HepG2 (cell line): Measurements from ENCODE around the gene EFEMP2. TPM values are rescaled to one million over a fixed set of nuclear protein-coding genes. Genes with fewer than 3 reads are reported as not detected.

Experiments used
- ATAC-seq: fragments of 200-7000 bp; cut with Tn5 transposase; 3 replicates; pipeline ENCODE4 v1.9.1; 2020; ENCODE audit warnings: mild to moderate bottlenecking, moderate library complexity
- BruUV-seq: library from RNA; stranded (reverse); fragments of 400-500 nt; replicated peaks from 2 replicates; lab custom pipeline; 2021; lab: Mats Ljungman, UMichigan
- CTCF ChIA-PET: fragments of 300-600 bp; formaldehyde crosslinking; extraction: SDS; loops from one replicate; lab custom pipeline; 2021; ENCODE audit warnings: low total read pairs, inconsistent platforms, low intra/inter-chr PET ratio; lab: Yijun Ruan, JAX
- POLR2A ChIA-PET: fragments of 350-600 bp; sonication (Branson Sonifier 250); formaldehyde crosslinking; loops from one replicate; lab custom pipeline; 2020; ENCODE audit warnings: antibody characterized with exemption, inconsistent platforms; lab: Yijun Ruan, JAX
- DNase-seq: peaks from one replicate; pipeline ENCODE4 v3.0.0-alpha.2; 2015; ENCODE audit warnings: low spot score
- FAIRE-seq: peaks from 3 replicates; lab custom pipeline; 2011; peaks lifted over from hg19 to GRCh38; lab: Jason Lieb, UNC
- H2AFZ ChIP-seq: one replicate; pipeline ENCODE4 v1.6.1; 2011; ENCODE audit warnings: low read length, inconsistent platforms
- H3K27ac ChIP-seq: fragments of 300-600 bp; 3 replicates; pipeline ENCODE4 v1.8.0; 2011; ENCODE audit warnings: mixed run types, mild to moderate bottlenecking, mixed read lengths, low read length, inconsistent platforms; ENCODE audit not compliant: insufficient read depth; ENCODE audit errors: extremely low read length
- H3K27me3 ChIP-seq, 2 experiments: fragments of 200-600 bp in 1 of 2; 2 replicates in 1 of 2; 3 replicates in 1 of 2; pipeline versions ENCODE4 v1.6.0 to v1.8.0; 2011; ENCODE audit warnings: low read length in 2 of 2, mild to moderate bottlenecking in 2 of 2, moderate library complexity in 2 of 2, inconsistent platforms in 1 of 2; ENCODE audit not compliant: insufficient read depth in 2 of 2, control insufficient read depth in 1 of 2
- H3K36me3 ChIP-seq, 2 experiments: fragments of 200-600 bp in 1 of 2; replicated peaks in 1 of 2; 2 replicates in 1 of 2; 3 replicates in 1 of 2; pipeline versions ENCODE4 v1.5.1 to v1.8.0; 2011; ENCODE audit warnings: low read length in 2 of 2, inconsistent platforms in 1 of 2; ENCODE audit not compliant: insufficient read depth in 2 of 2, control insufficient read depth in 1 of 2
- H3K4me1 ChIP-seq: 2 replicates; pipeline ENCODE4 v1.5.1; 2012; ENCODE audit warnings: low read length, inconsistent platforms; ENCODE audit not compliant: insufficient read depth
- H3K4me2 ChIP-seq: 2 replicates; pipeline ENCODE4 v1.6.0; 2011; ENCODE audit warnings: low read depth, low read length, inconsistent platforms
- H3K4me3 ChIP-seq, 3 experiments: fragments of 200-600 bp in 1 of 3; sonication (generic), shearing (Covaris generic) in 1 of 3; replicated peaks in 1 of 3; 2 replicates each; pipeline ENCODE4 v1.5.1; 2011 to 2016; ENCODE audit warnings: low read length in 3 of 3, inconsistent platforms in 2 of 3, low read depth in 2 of 3, mild to moderate bottlenecking in 2 of 3, control low read depth in 1 of 3, mixed read lengths in 1 of 3; ENCODE audit not compliant: insufficient read depth in 1 of 3
- H3K79me2 ChIP-seq: one replicate; pipeline ENCODE4 v1.6.1; 2011; ENCODE audit warnings: low read length, inconsistent platforms; ENCODE audit not compliant: insufficient read depth
- H3K9ac ChIP-seq: 2 replicates; pipeline ENCODE4 v1.6.0; 2011; ENCODE audit warnings: mild to moderate bottlenecking, low read depth, low read length, inconsistent platforms; ENCODE audit not compliant: insufficient read depth
- H3K9me3 ChIP-seq: 2 replicates; pipeline ENCODE4 v1.5.1; 2012; ENCODE audit warnings: mild to moderate bottlenecking, low read length
- H4K20me1 ChIP-seq: 2 replicates; pipeline ENCODE4 v1.6.0; 2011; ENCODE audit warnings: inconsistent platforms, mild to moderate bottlenecking, low read length, moderate library complexity; ENCODE audit not compliant: insufficient read depth
- GLI4 ChIP-seq: sonication (generic); formaldehyde crosslinking; IDR thresholded peaks from 2 replicates; pipeline ENCODE4 v1.5.1; 2020; ENCODE audit warnings: missing genetic modification reagents, mild to moderate bottlenecking, moderate library complexity, borderline replicate concordance
- SRY ChIP-seq: sonication (generic); formaldehyde crosslinking; IDR thresholded peaks from 2 replicates; pipeline ENCODE4 v1.8.0; 2022; ENCODE audit warnings: mild to moderate bottlenecking, missing genetic modification reagents
- YEATS2 ChIP-seq: sonication (generic); formaldehyde crosslinking; IDR thresholded peaks from 2 replicates; pipeline ENCODE4 v1.4.0; 2020; ENCODE audit warnings: missing genetic modification reagents, borderline replicate concordance
- WGBS: methylation state at CpG from one replicate; pipeline ENCODE4 v1.1.6; 2017; ENCODE audit warnings: low lambda C conversion rate; 5-methylcytosine and 5-hydroxymethylcytosine counted together
- in situ Hi-C: cut with HindIII; loops from 2 replicates; pipeline ENCODE4 v1.10.0; 2017; ENCODE audit warnings: low pct_unique_long_range_greater_than_20kb; ENCODE audit not compliant: extremely low pct_ligation_motif_present
- intact Hi-C: fragments of 100-400 bp; cut with micrococcal nuclease; formaldehyde crosslinking; loops from one replicate; pipeline ENCODE4 v1.10.0; 2022; ENCODE audit not compliant: unreplicated experiment
- polyA plus RNA-seq, 8 experiments: library from polyadenylated mRNA; depleted of rRNA in 3 of 8; stranded (reverse) in 7 of 8; unstranded in 1 of 8; fragments of >200 nt; fragmentation: Illumina TruSeq in 4 of 8; extraction: Trizol in 4 of 8; gene quantifications; 2 replicates each; pipeline versions ENCODE4 v1.2.1 to v1.2.3, GENCODE V29; 2011 to 2016; ENCODE audit warnings: low read depth in 4 of 8, missing spikeins in 1 of 8, mixed read lengths in 1 of 8; ENCODE audit not compliant: insufficient read depth in 1 of 8
- total RNA-seq, 5 experiments: library from RNA; depleted of rRNA; stranded (reverse); fragments of >200 nt; fragmentation: Illumina TruSeq; extraction: Trizol; gene quantifications; 2 replicates each; pipeline ENCODE4 v1.2.3, GENCODE V29; 2016; ENCODE audit warnings: low read depth in 1 of 5
- TF ChIP-seq, protein P1 (sequence below): sonication (generic); formaldehyde crosslinking; IDR thresholded peaks from 2 replicates; pipeline ENCODE4 v1.5.1; 2020; ENCODE audit warnings: mild to moderate bottlenecking, missing genetic modification reagents, moderate library complexity
- TF ChIP-seq, protein P2 (sequence below): sonication (generic); formaldehyde crosslinking; IDR thresholded peaks from 2 replicates; pipeline ENCODE4 v1.4.0; 2020; ENCODE audit warnings: missing genetic modification reagents

The EFEMP2 gene
- total and polyA plus RNA-seq, 2 of the 13 experiments (the other 11 are each of a cell fraction or from before 2014, with no cell fraction given): 7.4 to 29.7 TPM

DNA sequence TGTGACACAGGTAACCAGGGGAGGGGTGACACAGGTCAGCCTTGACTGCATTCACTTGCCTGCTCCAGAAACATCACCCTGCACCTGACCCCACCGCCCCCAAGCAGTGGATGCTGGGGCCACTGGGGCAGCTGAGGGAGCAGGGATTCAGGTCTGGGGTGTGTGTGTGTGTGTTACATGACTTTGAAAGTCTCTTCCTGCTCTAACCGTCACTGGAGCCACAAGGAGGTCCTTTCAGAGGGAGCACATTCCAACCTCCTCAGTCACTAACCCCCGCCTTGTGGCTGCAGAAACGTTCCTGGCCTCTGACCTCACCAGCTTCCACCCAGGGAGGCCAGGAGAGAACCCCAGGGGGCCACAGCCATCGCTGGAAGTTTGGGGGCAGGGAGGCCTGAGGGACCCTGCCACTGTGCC is 30.5 kb upstream of the EFEMP2 start (continued):
- TF ChIP-seq, protein P1, sequence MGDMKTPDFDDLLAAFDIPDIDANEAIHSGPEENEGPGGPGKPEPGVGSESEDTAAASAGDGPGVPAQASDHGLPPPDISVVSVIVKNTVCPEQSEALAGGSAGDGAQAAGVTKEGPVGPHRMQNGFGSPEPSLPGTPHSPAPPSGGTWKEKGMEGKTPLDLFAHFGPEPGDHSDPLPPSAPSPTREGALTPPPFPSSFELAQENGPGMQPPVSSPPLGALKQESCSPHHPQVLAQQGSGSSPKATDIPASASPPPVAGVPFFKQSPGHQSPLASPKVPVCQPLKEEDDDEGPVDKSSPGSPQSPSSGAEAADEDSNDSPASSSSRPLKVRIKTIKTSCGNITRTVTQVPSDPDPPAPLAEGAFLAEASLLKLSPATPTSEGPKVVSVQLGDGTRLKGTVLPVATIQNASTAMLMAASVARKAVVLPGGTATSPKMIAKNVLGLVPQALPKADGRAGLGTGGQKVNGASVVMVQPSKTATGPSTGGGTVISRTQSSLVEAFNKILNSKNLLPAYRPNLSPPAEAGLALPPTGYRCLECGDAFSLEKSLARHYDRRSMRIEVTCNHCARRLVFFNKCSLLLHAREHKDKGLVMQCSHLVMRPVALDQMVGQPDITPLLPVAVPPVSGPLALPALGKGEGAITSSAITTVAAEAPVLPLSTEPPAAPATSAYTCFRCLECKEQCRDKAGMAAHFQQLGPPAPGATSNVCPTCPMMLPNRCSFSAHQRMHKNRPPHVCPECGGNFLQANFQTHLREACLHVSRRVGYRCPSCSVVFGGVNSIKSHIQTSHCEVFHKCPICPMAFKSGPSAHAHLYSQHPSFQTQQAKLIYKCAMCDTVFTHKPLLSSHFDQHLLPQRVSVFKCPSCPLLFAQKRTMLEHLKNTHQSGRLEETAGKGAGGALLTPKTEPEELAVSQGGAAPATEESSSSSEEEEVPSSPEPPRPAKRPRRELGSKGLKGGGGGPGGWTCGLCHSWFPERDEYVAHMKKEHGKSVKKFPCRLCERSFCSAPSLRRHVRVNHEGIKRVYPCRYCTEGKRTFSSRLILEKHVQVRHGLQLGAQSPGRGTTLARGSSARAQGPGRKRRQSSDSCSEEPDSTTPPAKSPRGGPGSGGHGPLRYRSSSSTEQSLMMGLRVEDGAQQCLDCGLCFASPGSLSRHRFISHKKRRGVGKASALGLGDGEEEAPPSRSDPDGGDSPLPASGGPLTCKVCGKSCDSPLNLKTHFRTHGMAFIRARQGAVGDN: peak; percentile 46
- TF ChIP-seq, protein P2, sequence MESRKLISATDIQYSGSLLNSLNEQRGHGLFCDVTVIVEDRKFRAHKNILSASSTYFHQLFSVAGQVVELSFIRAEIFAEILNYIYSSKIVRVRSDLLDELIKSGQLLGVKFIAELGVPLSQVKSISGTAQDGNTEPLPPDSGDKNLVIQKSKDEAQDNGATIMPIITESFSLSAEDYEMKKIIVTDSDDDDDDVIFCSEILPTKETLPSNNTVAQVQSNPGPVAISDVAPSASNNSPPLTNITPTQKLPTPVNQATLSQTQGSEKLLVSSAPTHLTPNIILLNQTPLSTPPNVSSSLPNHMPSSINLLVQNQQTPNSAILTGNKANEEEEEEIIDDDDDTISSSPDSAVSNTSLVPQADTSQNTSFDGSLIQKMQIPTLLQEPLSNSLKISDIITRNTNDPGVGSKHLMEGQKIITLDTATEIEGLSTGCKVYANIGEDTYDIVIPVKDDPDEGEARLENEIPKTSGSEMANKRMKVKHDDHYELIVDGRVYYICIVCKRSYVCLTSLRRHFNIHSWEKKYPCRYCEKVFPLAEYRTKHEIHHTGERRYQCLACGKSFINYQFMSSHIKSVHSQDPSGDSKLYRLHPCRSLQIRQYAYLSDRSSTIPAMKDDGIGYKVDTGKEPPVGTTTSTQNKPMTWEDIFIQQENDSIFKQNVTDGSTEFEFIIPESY (CRISPR knock-in tag): no peak
- no peak for TF ChIP-seq GLI4 (CRISPR knock-in tag)

DNA sequence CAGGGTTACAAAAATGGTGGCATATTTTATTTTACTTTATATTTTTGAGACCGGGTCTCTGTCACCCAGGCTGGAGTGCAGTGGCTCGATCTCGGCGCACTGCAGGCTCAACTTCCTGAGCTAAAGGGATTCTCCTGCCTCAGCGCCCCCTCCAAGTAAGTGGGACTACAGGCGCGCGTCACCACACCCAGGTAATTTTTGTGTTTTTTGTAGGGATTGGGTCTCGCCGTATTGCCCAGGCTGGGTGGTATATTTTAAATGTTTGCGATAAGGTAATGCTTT is 28.2 kb upstream of the EFEMP2 start:
- DNase-seq (no peak), ATAC-seq (no peak), FAIRE-seq (no peak)
- H3K9ac ChIP-seq: no peak overlapping the region
- H3K27ac ChIP-seq: no peak overlapping the region
- no peak overlapping the region; a peak in 1 of 6 replicates for H3K4me3 ChIP-seq
- in situ Hi-C loops (no loop called here), intact Hi-C loops (no loop called here)
- no peaks in the 10 kb centered on the region for H4K20me1 ChIP-seq
- ChIA-PET POLR2A (interaction anchor here (1.0 to 6.2 kb wide), 7 partner anchors 8 to 46 kb away, joined by 3 to 95 read pairs (median 6); partner anchors contain the start of genes C11orf68, CCDC85B, CFL1 and FIBP), CTCF (interaction anchor here (1.6 kb wide), 1 partner anchor 16 kb away, joined by 3 read pairs; no protein-coding TSS in a partner anchor)
- 77% methylated on average over 11 of the region's 11 CpGs for WGBS
- no peaks in the 10 kb centered on the region; a peak in 1 of 5 replicates for H3K27me3 ChIP-seq
- peaks cover 55% of the 10 kb centered on the region for H3K4me1 ChIP-seq
- no peak overlapping the region for H2AFZ ChIP-seq
- H3K4me2 ChIP-seq: peak overlapping the region; percentile 93
- peaks cover 28% of the 10 kb centered on the region for H3K79me2 ChIP-seq
- H3K9me3 ChIP-seq: no peaks in the 10 kb centered on the region
- TSS peak; percentile 71 for BruUV-seq
- 0 out of 2 replicates have a peak, but pooled peaks have one; percentile 3 for TF ChIP-seq SRY (CRISPR knock-in tag)
- TF ChIP-seq YEATS2: no peak
- H3K36me3 ChIP-seq: peaks cover 6 to 12% of the 10 kb centered on the region in 2 experiments; a peak in 4 of 5 replicates
